ENCODE data around the gene PLCH1.

DNA sequence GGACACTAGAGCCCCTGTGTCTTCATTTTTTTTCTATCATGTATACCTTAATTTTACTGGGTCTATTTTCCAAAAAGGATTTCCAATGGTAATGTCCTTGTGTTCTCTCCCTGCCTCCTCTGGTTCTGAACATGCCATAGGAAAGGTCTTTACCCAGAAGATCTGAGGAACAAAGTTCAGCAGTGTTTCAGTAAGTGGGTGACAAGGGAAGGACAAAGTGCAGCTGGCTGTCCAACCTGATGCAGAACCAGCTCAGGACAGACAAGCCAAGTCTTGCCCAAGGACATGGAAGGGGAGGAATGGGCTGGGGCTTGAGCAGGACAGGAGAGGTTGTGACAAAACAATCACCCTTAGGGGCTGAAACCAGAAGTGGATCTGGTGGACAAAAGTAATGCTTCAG is 390.2 kb downstream of the PLCH1 start:
- TF ChIP-seq CTCF (IDR thresholded peaks at IDR 0.05) (no peak), EZH2 (IDR thresholded peaks at IDR 0.05) (no peak), EZH2phosphoT487 (IDR thresholded peaks at IDR 0.05) (no peak)

Measured in neural progenitor cell (in vitro differentiated cells).